CD4-positive, alpha-beta T cell (primary cell): ENCODE data around the gene HDAC7. TPM values are rescaled to one million over a fixed set of nuclear protein-coding genes. Genes with fewer than 3 reads are reported as not detected.

ENCODE experiments used
- ATAC-seq: fragments of 200-7000 bp; cut with Tn5 transposase; one replicate; pipeline ENCODE4 v1.10.0; 2022; ENCODE audit warnings: mild to moderate bottlenecking; ENCODE audit not compliant: poor library complexity
- CTCF ChIA-PET: fragments of 350-600 bp; sonication (Branson Sonifier 250); formaldehyde crosslinking; loops from one replicate; lab custom pipeline; 2021; ENCODE audit warnings: antibody characterized with exemption, inconsistent platforms; lab: Charles Lee
- POLR2A ChIA-PET: fragments of 350-600 bp; sonication (Branson Sonifier 250); formaldehyde crosslinking; loops from one replicate; lab custom pipeline; 2021; ENCODE audit warnings: antibody characterized with exemption, inconsistent platforms; lab: Charles Lee
- DNase-seq, 14 experiments: peaks; one replicate each; pipeline ENCODE4 v3.0.0-alpha.2; 2013 to 2020; ENCODE audit warnings: mixed read lengths in 2 of 14
- H3K27ac ChIP-seq, 2 donors: one replicate each; pipeline versions ENCODE4 v1.5.1 to v1.7.0; 2013; ENCODE audit warnings: low read length in 2 of 2, low read depth in 1 of 2, mild to moderate bottlenecking in 1 of 2
- H3K27me3 ChIP-seq, 2 experiments: 1 replicate in 1 of 2; 2 replicates in 1 of 2; pipeline versions ENCODE4 v1.6.1 to v1.7.0; 2013; ENCODE audit warnings: low read length in 2 of 2, control low read depth in 1 of 2, mild to moderate bottlenecking in 1 of 2, moderate library complexity in 1 of 2; ENCODE audit not compliant: insufficient read depth in 2 of 2, control insufficient read depth in 1 of 2
- H3K36me3 ChIP-seq: one replicate; pipeline ENCODE4 v1.6.1; 2013; ENCODE audit warnings: low read length, control low read depth; ENCODE audit not compliant: insufficient read depth
- H3K4me1 ChIP-seq: one replicate; pipeline ENCODE4 v1.6.1; 2013; ENCODE audit warnings: low read length, control low read depth; ENCODE audit not compliant: insufficient read depth
- H3K4me3 ChIP-seq: one replicate; pipeline ENCODE4 v1.5.1; 2013; ENCODE audit warnings: mild to moderate bottlenecking, low read length, moderate library complexity
- H3K9me3 ChIP-seq, 2 experiments: 1 replicate in 1 of 2; 2 replicates in 1 of 2; pipeline versions ENCODE4 v1.6.1 to v1.7.0; 2013; ENCODE audit warnings: low read length in 2 of 2, mild to moderate bottlenecking in 2 of 2, control low read depth in 1 of 2, moderate library complexity in 1 of 2; ENCODE audit not compliant: control insufficient read depth in 1 of 2, insufficient read depth in 1 of 2
- H3K27ac Mint-ChIP-seq: one replicate; pipeline ENCODE4 v1.8.0; 2020; ENCODE audit warnings: mixed read lengths
- H3K27me3 Mint-ChIP-seq: one replicate; pipeline ENCODE4 v1.8.0; 2021; ENCODE audit warnings: mixed read lengths
- H3K36me3 Mint-ChIP-seq: one replicate; pipeline ENCODE4 v1.8.0; 2021; ENCODE audit warnings: low read depth, mixed read lengths
- H3K4me1 Mint-ChIP-seq: one replicate; pipeline ENCODE4 v1.8.0; 2021; ENCODE audit warnings: low read depth, mixed read lengths
- H3K4me3 Mint-ChIP-seq: one replicate; pipeline ENCODE4 v1.8.0; 2020; ENCODE audit warnings: mild to moderate bottlenecking, mixed read lengths
- H3K9me3 Mint-ChIP-seq: one replicate; pipeline ENCODE4 v1.8.0; 2020; ENCODE audit warnings: mixed read lengths
- CTCF ChIP-seq: fragments of 200-600 bp; IDR thresholded peaks from one replicate; pipeline ENCODE4 v1.8.0; 2022; ENCODE audit warnings: antibody characterized with exemption, mild to moderate bottlenecking
- intact Hi-C, 2 experiments: fragments of 100-400 bp; cut with DNase I in 1 of 2; cut with micrococcal nuclease in 1 of 2; formaldehyde crosslinking; loops; one replicate each; pipeline versions ENCODE4 v1.15.1 to v1.9.0; 2023 to 2025; cut with DNase I, micrococcal nuclease
- total RNA-seq, 174 experiments: library from RNA in 2 of 174; stranded (reverse) in 2 of 174; gene quantifications; one replicate each; pipeline ENCODE4 v1.2.3 and lab custom pipeline; 2021 to 2026

Gene HDAC7
- total RNA-seq, 2 experiments from 2014 or later, result 116 to 122 TPM

GRCh38 chr12:47776471-47777143 lies 43.1 kb downstream of the HDAC7 start:
- DNase-seq (no peak), ATAC-seq (no peak)
- Mint-ChIP-seq H3K4me1 (peaks cover 37% of the 10 kb centered on the region), H3K4me3 (peak overlapping the region; percentile 15), H3K27ac (no peak overlapping the region), H3K9me3 (no peaks in the 10 kb centered on the region), H3K27me3 (no peaks in the 10 kb centered on the region), H3K36me3 (no peaks in the 10 kb centered on the region)
- H3K36me3 ChIP-seq, result no peaks in the 10 kb centered on the region
- no peak overlapping the region for H3K4me3 ChIP-seq
- POLR2A ChIA-PET, result interaction anchor here (1.8 kb wide), 1 partner anchor 54 kb away, joined by 4 read pairs; no protein-coding TSS in a partner anchor
- intact Hi-C loops, result loop anchor here (5.0 kb wide), 2 partner anchors 124 to 171 kb away; no protein-coding TSS in a partner anchor
- peaks cover 43% of the 10 kb centered on the region for H3K4me1 ChIP-seq
- CTCF ChIA-PET, result interaction anchor here (0.6 to 4.7 kb wide), 6 partner anchors 9 to 985 kb away, joined by 3 to 31 read pairs (median 6); no protein-coding TSS in a partner anchor
- no peaks in the 10 kb centered on the region for H3K9me3 ChIP-seq
- TF ChIP-seq CTCF, result no peak
- H3K27me3 ChIP-seq, result no peaks in the 10 kb centered on the region
- no peak overlapping the region for H3K27ac ChIP-seq

GRCh38 chr12:47775100-47775911 lies 44.4 kb downstream of the HDAC7 start:
- Histone ChIP-seq H3K27ac (no peak overlapping the region), H3K4me3 (no peak overlapping the region), H3K27me3 (no peaks in the 10 kb centered on the region), H3K36me3 (no peaks in the 10 kb centered on the region), H3K4me1 (peaks cover 43% of the 10 kb centered on the region), H3K9me3 (no peaks in the 10 kb centered on the region)
- POLR2A ChIA-PET, result no interaction called here
- no peak for ATAC-seq
- Mint-ChIP-seq H3K36me3 (no peaks in the 10 kb centered on the region), H3K4me1 (peaks cover 37% of the 10 kb centered on the region), H3K27me3 (no peaks in the 10 kb centered on the region), H3K27ac (no peak overlapping the region), H3K4me3 (peak overlapping the region; percentile 89), H3K9me3 (no peaks in the 10 kb centered on the region)
- intact Hi-C loops, result loop anchor here (5.0 kb wide), 2 partner anchors 123 to 172 kb away; no protein-coding TSS in a partner anchor
- DNase-seq, result peak in 1 of 14 experiments; percentile 32
- TF ChIP-seq CTCF, result no peak
- CTCF ChIA-PET, result interaction anchor here (1.7 to 2.5 kb wide), 2 partner anchors 31 to 63 kb away, joined by 4 to 11 read pairs; no protein-coding TSS in a partner anchor

- ChIA-PET CTCF (no interaction called here), POLR2A (no interaction called here)
- H3K27ac Mint-ChIP-seq, result no peak overlapping the region
- ATAC-seq (no peak), DNase-seq (no peak)
- H3K4me3 ChIP-seq, result no peak overlapping the region
- no peaks in the 10 kb centered on the region for H3K36me3 Mint-ChIP-seq
- no peaks in the 10 kb centered on the region for H3K27me3 ChIP-seq
- no peak overlapping the region for H3K27ac ChIP-seq
- peaks cover 37% of the 10 kb centered on the region for H3K4me1 Mint-ChIP-seq
- intact Hi-C loops, result loop anchor here (5.0 kb wide), 2 partner anchors 122 to 173 kb away; no protein-coding TSS in a partner anchor
- TF ChIP-seq CTCF, result no peak
- peaks cover 40% of the 10 kb centered on the region for H3K4me1 ChIP-seq
- H3K9me3 Mint-ChIP-seq, result no peaks in the 10 kb centered on the region
- no peaks in the 10 kb centered on the region for H3K27me3 Mint-ChIP-seq
- H3K36me3 ChIP-seq, result no peaks in the 10 kb centered on the region
- no peaks in the 10 kb centered on the region for H3K9me3 ChIP-seq
- H3K4me3 Mint-ChIP-seq, result peak overlapping the region; percentile 89
Measured at GRCh38 chr12:47774663-47775062, 45.0 kb downstream of the HDAC7 start.
